GM21526 (cell line): ENCODE measurements around the gene KPNA5.
"Not testable (repeated sequence)": the region's sequence is repeated elsewhere in the genome, so short reads cannot be mapped to it uniquely, and the experiment has no call there.

Source experiments
- ATAC-seq: cut with Tn5 transposase; IDR thresholded peaks from one replicate; pipeline ENCODE4 v1.9.1; 2021; ENCODE audit warnings: moderate library complexity; ENCODE audit not compliant: unreplicated experiment, low FRiP score

The KPNA5 gene

GRCh38 chr6:116695401-116695800 is 14.4 kb downstream of the KPNA5 start:
- ATAC-seq, result peak; percentile 90

- peak; percentile 56 for ATAC-seq
Measured at GRCh38 chr6:116697480-116697879, 16.5 kb downstream of the KPNA5 start.

GRCh38 chr6:116703888-116704287 is 22.9 kb downstream of the KPNA5 start:
- not testable (repeated sequence) for ATAC-seq

DNA sequence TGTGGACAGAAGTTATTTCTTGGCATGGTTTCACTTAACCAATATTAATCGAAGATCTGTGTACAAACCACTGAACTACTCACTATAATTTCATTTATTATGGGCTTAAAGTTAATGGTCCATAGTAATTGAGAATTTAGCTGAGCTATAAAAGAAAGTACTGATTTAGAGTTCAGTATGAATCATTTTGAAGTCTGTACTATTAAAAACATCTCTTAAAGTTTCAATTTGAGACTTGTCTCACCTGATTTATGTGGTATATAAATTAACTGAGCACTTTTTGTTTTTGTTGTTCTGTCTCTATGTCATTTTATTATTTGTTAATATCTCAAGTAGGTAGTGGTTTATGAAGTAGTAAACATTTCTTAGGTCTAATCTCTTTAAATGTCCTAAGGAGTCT is 24.9 kb downstream of the KPNA5 start:
- ATAC-seq, result no peak

DNA sequence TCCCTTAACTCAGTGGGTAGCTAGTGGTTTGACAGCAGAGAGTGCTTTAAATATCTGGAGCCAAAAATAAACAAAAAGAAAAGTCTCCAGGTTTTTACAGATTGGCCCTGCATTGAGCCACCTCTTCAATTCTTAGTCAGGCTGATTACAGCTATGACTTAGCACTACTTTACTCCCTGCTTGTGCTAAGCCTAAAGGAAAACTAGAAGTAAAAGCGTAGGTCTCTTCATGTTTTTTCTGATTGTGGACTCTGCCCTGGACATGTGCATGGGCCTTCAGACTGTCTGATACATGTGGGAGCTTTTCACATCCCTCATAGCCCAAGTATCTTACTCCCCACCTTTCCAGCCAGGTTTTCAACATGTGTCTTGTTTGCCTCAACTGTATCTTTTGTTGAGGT is 33.3 kb downstream of the KPNA5 start:
- no peak for ATAC-seq

GRCh38 chr6:116714761-116715160 is 33.8 kb downstream of the KPNA5 start:
- ATAC-seq, result no peak

- ATAC-seq, result no peak
Measured at GRCh38 chr6:116726947-116727346, 45.9 kb downstream of the KPNA5 start.

- ATAC-seq, result no peak
Measured at GRCh38 chr6:116730513-116730912, 49.5 kb downstream of the KPNA5 start.

GRCh38 chr6:116737004-116737403 is 56.0 kb downstream of the KPNA5 start:
- ATAC-seq, result no peak

- not testable (repeated sequence) for ATAC-seq
Measured at GRCh38 chr6:116740486-116740885, 59.5 kb downstream of the KPNA5 start.

GRCh38 chr6:116741571-116741970 is 60.6 kb downstream of the KPNA5 start:
- ATAC-seq, result no peak

DNA sequence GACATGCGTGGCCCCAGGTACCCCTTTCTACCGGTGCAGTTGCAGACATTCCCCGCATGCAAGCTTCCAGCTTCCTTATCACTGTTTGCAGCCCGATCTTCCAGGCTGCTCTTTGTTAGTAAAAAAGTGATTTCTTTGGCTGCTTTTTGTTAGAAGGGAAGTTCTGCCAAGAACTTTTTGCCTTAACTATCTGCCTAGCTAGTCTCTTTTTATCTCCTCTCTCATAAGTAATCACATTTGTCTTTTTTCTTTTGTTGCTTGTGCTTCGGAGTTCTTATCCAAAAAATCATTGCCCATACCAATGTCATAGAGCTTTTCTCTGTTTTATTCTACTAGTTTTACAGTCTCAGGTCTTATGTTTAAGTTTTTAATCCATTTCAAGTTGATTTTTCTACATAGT is 64.2 kb downstream of the KPNA5 start:
- ATAC-seq, result no peak

GRCh38 chr6:116761779-116762178 is 80.8 kb downstream of the KPNA5 start:
- no peak for ATAC-seq

DNA sequence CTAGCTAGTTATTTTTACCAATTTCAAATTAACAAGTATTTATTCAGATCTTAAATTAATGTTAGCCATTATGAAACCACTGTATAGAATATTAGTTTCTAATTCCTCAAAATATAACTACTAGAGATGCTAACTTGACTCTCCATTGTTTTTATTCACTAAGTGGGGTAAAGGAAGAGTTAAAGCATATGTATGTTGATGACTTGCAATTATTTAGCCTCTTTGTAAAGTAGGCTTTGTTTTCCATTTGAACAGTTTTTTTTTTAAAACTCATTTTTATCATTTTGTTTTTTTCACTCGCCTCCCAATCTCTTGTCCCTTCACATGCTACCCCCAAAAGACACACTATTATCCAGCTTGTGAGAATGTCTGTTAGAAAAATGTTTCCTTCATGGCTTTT is 81.2 kb downstream of the KPNA5 start:
- no peak for ATAC-seq

- ATAC-seq, result no peak
Measured at GRCh38 chr6:116763048-116763447, 82.0 kb downstream of the KPNA5 start.

- ATAC-seq, result no peak
Measured at GRCh38 chr6:116763906-116764628, 83.1 kb downstream of the KPNA5 start.

- ATAC-seq, result no peak
Measured at GRCh38 chr6:116764629-116764960, 83.6 kb downstream of the KPNA5 start.

DNA sequence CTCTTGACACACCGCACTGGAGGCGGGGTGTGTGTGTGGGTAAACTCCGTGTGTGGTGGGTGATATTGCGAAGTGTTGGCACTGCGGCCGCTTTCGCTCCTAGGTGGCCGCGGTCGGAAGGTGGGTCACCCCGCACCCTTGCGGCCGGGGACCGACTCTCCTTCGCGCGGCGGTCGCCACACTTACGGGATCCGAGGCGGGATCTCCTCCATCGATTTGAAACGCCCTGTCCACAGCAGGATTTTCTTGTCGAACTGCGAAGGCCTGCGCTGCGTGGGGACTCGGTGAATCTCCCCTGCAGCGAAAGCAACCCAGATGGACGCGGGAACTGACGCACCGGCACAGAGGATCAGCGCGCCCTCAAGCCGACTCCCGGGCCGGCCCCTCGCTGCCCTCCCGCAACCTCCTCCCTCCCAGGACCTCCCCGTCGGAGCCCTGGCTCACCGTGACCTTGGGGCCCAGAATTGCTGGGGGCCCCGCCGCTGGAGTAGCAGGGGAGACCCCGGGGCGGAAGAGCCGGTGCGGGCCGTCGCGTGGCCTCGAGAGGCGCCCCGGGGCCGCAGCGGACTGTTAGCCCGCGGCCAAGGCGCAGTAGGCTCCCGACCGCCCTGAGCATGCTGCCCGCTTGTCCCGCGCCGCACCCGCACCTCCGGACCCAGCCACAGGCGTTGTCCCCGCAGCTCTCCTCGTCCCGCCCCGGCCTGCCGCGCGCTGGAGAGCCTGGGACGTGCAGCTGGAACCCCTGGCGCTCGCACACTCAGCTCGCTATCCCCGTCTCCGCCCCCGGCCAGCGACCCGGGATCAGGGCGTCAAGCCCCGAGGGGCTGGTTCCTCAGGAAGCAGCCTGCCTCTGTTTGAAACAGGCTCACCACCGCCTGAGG is 84.2 kb downstream of the KPNA5 start, which contains the start of gene FAM162B:
Gene FAM162B (minus strand): TSS at position 759 of the 881 bp plus-strand sequence. CDS start 143 bp downstream, at position 616.
- no peak for ATAC-seq

GRCh38 chr6:116766506-116767176 is 85.6 kb downstream of the KPNA5 start:
- no peak for ATAC-seq

DNA sequence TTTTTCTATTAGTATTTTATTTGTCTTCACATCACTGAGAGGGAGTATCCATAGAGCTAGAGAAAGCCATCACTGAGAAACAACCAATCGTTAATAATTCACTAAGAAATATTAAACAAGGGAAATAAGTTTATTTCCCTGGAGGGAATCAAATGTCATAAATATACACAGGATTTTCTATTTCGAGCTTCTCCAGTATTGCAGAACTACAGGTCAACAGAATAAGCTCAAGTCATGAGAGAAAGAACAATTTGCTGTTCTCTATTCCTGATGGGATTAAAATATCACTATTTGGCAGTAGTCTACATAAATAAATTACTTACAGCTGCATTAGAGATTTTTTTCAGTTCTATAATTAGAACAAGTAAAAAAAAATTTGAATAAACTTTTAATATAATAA is 86.7 kb downstream of the KPNA5 start:
- ATAC-seq, result no peak

DNA sequence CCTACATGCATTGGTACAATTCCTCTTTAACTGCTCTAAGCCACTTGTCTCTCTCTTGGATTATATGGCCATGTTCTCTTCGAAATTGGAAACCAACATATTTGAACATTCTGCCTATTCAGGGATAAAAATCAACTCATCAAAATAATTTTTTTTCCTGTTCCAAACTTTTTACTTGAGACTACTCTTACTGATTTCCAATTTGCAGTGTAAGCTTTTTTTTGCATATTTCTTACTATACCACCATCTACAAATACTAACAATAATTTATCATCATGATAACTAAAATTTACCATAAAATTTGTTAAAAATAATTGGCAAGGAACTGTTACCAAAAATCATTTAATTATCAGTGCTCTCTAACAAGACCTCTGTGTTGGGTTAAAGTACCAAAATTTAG is 91.4 kb downstream of the KPNA5 start:
- no peak for ATAC-seq
